Stimulated activated CD4-positive, alpha-beta T cell treated with anti-CD3 and anti-CD28 coated beads, Interleukin-4, amount 100 ng/mL, for 48 hours (primary cell): ENCODE data around the gene LRRC52.
"Not testable (repeated sequence)": the region's sequence is repeated elsewhere in the genome, so short reads cannot be mapped to it uniquely, and the experiment has no call there.

Experiments
- DNase-seq, 2 donors: peaks; one replicate each; pipeline ENCODE4 v3.0.0-alpha.2; 2020; ENCODE audit warnings: low read depth in 2 of 2

LRRC52 gene

DNA sequence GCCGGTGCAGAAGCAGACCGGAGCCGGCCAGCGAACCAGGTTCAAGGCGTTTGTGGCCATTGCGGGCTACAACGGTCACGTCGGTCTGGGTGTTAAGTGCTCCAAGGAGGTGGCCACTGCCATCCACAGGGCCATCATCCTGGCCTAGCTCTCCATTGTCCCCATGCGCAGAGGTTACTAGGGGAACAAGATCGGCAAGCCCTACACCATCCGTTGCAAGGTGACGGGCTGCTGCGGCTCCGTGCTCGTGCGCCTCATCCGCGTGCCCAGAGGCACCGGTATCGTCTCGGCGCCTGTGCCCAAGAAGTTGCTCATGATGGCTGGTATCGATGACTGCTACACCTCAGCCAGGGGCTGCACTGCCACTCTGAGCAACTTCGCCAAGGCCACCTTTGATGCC lies 38.1 kb downstream of the LRRC52 start:
- DNase-seq: no peak

DNA sequence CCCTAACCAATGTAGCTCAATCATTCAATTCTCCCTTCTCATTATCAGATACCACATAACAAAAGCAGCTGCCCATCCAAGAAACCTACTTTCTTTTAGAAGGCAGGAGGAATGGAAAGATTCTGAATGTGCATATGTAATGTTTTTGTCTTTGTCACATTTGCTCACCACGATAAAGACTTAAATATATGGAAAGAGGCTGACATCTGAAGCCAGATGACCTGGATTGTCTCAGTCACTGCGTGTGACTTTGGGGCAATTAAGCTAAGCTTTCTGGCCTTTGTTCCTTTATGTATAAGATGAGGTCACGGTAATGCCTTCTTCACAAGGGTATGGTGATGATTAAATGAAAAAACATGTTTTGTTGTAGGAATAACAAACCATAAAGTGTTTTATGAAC lies 42.6 kb downstream of the LRRC52 start:
- no peak for DNase-seq

DNA sequence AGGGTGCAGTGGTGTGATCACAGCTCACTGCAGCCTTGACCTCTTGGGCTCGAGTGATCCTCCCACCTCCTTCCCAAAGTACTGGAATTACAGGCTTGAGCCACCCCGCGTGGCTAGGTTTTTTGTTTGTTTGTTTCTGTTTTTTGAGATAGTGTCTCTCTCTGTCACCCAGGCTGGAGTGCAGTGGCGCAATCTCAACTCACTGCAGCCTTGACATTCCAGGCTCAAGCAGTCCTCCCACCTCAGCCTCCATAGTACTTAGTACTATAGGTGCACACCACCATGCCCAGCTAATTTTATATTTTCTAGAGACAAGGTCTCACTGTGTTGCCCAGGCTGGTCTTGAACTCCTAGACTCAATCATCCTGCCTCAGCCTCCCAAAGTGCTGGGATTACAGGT lies 47.6 kb downstream of the LRRC52 start:
- DNase-seq: not testable (repeated sequence)

DNA sequence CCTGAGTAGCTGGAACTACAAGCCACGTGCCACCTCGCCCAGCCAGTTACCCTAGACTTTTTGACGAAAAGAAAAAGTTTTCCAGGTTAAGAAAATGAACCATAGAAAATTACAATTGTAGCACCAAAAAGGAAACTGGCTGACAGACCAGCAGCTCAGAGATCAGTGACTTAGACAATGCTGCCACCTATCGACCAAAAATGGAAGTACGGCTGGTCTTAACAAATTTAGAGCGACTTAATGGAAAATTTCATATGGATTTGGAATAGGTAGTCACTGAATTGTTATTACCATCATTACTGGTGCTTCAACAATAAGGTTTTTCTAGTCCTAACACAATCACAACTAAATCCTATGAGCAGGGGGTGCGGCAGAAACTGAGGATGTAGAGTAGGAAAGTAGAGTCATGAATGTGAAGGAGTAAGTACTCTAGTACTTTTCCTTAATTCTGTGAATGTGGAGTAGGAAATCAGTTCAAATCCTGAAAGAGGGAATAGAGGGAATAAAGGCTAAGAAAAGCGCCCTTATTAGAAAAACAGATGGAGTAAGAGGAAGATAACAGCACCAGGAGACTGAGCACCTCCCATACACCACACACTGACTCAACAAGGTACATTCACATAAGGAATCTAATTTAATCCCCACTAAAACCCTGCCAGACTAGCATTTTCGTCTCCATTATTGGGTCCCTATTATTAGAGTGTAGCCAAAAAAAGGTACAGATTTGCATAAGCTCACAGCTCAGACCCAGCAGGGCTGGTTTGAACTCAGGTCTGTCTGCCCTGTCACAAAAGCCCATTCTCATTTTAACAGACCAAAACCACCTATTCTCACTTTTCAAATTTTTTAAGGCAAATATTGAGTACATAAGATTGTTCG lies 49.4 kb downstream of the LRRC52 start:
- peak; percentile 61 to 75 for DNase-seq

DNA sequence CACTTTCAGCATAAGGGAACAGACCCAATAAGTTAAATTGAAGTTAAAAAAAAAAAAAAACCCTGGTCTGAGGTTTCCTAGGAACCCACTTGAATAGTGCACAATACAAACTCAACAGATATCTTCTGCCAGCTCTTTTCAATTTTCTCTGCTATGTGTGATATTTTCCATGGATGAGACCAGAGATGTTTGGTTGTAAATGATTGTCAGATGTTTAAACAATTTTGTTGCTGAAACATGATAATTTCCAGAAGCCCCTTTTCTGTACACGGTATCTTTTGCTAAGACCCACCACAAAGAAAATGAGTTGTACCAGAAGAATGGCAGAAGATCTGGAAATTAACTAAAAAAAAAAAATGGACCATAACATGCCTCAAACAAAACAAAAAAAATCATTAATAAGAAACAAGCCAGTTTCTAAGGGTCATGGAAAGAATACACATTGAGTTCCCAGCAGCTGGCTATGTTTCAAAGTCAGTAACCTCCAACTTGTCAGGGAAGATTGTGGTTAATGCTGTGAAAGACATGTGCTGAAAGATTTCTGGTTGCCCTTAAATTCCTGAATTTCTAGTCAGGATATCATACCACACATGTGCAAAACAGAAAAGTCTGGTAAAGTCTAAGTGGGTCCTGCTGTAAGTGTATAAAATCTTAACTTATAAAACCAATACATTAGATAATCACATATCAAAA lies 51.6 kb downstream of the LRRC52 start:
- no peak for DNase-seq

DNA sequence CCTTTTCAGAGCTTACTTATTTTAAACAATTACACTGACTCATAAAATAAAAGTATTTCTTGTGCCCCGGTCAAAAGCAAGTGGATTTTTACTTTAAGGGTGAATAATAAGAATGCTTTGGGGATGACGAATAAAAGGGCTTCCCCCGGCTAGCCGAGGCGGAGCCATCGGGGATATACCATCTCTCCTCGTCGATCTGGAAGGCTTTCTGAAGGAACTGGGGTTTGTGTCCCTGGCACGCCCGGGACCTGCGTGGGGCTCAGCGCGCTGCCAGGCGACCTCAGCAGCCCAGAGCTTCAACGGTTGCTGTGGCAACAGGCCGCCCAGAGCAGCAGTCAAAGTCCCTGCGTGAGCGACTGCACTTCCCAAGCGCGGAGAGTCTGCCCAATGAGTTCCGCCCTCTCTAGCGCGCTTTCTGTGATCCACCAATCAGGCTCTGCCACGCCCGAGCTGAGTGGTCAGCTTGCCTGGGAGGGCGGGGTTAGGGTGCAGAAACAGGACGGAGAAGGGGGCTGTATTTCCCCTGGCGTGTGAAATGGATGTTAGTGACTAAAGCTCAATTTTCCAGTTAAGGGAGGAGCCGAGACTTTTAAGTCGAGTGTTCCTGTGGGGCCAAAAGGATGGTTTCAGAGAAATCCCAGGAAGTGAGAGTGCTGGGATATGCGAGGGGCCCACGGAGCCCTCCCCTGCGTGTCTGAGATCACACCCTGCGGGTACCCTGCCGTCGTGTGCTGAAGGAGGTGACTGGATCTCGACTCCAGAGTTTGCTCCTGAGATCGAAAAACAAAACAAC lies 54.3 kb downstream of the LRRC52 start:
- peak; percentile 93 to 94 for DNase-seq

DNA sequence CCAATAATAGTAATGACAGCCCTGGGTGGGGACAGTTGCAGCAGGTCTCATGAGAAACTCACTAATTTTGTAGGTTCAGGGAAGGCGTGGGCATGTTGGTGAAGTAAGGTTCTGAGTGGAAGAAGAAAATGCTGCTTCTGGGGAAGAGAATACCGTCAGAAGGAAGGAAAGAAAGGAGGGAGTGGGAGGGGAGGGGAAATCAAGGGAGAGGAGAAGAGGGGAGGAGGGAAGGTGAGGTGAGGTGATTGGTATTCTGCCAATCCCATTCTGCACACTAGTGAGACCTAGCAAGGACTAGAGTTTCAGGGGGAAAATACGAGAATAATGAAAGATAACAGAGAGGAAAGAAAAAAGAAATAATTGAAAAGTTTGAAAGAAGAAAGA lies 54.9 kb downstream of the LRRC52 start:
- DNase-seq: no peak

DNA sequence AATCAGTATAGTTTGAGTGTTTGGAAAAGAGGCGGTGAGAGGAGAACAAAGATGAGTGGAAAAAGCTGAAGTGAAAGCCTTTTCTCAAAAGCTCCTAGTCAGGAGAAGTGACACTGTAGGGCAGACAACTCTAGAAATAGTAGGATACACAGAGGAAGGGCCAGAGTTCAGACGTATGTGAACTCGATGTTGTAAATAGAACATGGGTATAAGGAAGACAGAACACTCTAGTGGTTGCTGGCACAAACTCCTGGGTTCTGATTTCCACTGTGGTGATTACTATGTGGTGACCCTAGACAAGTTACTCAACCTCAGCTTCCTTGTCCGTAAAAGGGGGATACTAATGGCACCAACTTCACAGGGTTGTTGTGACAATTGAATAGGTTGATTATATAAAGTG lies 57.0 kb downstream of the LRRC52 start:
- DNase-seq: no peak

DNA sequence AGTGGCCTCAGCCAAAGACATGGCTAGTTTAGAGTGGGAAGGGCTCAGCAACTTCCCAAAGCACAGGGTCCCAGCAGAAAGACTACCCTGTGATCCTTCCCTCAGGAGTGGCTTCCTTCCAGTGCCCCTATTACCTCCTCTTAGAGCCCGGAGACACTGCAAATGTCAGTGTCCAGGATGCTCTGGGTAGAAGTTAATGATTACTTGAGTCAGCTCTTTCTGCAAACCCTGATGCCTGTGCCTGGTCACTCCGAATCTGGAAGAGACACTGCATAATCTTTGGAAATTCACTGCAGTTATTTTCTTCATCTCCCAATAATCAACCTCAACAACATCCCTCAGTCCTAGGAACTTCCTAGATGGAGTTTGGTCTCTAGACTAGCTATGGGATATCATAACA lies 60.0 kb downstream of the LRRC52 start:
- DNase-seq: no peak

DNA sequence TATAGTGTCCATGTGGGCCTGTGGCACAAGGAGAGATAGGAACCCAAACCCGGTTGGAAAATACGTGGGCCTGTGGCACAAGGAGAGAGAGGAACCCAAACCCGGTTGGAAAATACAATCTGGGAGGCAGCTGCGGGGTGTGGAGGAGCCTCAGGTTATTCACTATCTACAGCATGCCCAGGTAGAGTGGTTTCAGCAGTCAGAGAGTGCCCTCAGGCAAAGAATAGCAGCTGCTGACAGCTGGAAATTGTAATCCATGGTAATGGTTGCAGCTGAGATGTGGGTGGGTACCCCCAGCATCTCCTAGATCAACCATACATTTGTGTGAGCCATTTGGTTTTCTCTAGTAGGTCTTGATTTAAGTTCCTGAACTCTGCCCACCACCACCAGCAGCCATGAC lies 61.4 kb downstream of the LRRC52 start:
- no peak for DNase-seq

DNA sequence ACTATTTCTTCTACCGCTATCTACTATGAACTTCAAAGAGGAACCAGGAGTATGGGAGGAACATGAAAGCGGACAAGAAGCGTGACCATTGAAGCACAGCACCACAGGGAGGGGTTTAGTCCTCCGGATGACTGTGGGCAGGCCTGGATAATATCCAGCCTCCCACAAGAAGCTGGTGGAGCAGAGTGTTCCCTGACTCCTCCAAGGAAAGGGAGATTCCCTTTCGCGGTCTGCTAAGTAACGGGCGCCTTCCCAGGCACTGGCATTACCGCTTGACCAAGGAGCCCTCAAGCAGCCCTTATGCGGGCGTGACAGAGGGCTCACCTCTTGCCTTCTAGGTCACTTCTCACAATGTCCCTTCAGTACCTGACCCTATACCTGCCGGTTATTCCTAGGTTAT lies 62.9 kb downstream of the LRRC52 start:
- not testable (repeated sequence) for DNase-seq

DNA sequence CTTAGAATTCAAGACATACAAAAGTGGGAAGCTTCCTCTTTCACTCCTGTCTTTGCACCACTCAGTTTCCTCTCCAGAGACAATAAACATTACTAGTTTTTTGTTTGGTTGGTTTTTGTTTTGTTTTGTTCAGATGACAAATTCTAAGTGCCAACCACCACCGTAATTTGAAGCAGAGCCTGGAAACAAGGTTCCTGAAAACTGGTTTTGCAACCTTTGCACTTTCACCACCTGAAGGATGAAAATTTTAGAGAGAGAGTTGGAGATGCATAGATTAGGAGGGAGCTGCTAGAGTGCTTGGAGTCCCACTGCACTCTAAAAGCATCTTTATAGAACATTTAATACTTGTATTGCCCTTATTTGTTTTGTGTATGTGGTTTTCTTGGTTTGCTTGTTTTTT lies 67.1 kb downstream of the LRRC52 start:
- DNase-seq: no peak

DNA sequence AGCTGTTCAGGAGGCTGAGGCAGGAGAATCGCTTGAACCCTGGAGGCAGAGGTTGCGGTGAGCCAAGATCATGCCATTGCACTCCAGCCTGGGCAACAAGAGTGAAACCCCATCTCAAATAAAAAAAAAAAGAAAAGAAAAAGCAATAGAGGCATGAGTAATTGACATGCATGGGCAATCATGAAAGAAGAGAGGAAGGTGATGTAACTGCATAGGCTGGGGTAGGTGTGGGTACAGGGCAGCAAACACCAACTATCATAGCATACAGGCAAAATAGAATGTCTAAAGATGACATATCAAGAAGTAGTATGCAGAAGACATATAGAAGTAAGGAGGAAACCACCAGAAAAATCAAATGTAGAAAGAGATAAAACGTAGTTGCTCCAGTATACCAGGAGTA lies 68.3 kb downstream of the LRRC52 start:
- no peak for DNase-seq
